ENCODE measurements around the gene ZNF213. TPM values are rescaled to one million over a fixed set of nuclear protein-coding genes. Genes with fewer than 3 reads are reported as not detected.

ZNF213 gene
- total RNA-seq, 1 donor = 8.0 TPM

DNA sequence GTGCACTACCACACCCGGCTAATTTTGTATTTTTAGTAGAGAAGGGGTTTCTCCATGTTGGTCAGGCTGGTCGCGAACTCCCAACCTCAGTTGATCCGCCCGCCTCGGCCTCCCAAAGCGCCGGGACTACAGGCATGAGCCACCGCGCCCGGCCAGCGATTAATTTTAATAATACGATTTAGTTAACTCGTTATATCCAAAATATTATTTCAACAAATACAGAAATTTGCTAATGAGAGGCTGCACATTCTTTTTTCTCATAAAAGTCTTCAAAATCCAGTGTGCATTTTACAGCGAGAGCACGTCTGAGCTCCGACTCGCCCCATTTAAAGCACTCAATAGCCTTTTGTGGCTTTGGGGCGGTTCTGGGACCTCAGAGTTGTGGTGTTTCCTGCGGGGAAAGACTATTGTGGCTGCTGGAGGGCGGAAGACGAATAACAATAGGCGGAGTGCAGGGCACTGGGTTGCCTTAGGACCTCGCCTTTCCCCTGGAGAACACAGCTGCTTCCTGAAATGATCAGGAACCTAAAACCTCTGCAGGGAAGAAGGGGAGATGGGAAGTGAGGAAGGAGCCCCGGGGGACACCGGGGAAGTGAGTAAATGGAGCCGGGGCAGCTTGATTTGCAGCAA, 32.9 kb upstream of the ZNF213 start:
- DNase-seq (ENCODE audit: insufficient read length, low spot score, missing footprints) = no peak
- Histone ChIP-seq H2AFZ (ENCODE audit: low read length) (peak overlapping the region; percentile 78), H3K36me3 (ENCODE audit: insufficient read depth, low read length) (no peaks in the 10 kb centered on the region), H3K9me3 (ENCODE audit: low read depth, low read length) (no peaks in the 10 kb centered on the region), H4K20me1 (ENCODE audit: insufficient read depth, low read length) (no peaks in the 10 kb centered on the region), H3K27me3 (ENCODE audit: insufficient read depth, low read length) (peaks cover 13% of the 10 kb centered on the region), H3K4me1 (ENCODE audit: insufficient read depth, low read length) (peaks cover 6% of the 10 kb centered on the region), H3K4me3 (ENCODE audit: insufficient read depth, low read length) (no peak overlapping the region), H3K4me2 (ENCODE audit: insufficient read depth, low read length) (no peak overlapping the region), H3K27ac (ENCODE audit: low read depth, low read length) (no peak overlapping the region), H3K79me2 (ENCODE audit: insufficient read depth, low read length) (no peaks in the 10 kb centered on the region)
- TF ChIP-seq, protein P1, sequence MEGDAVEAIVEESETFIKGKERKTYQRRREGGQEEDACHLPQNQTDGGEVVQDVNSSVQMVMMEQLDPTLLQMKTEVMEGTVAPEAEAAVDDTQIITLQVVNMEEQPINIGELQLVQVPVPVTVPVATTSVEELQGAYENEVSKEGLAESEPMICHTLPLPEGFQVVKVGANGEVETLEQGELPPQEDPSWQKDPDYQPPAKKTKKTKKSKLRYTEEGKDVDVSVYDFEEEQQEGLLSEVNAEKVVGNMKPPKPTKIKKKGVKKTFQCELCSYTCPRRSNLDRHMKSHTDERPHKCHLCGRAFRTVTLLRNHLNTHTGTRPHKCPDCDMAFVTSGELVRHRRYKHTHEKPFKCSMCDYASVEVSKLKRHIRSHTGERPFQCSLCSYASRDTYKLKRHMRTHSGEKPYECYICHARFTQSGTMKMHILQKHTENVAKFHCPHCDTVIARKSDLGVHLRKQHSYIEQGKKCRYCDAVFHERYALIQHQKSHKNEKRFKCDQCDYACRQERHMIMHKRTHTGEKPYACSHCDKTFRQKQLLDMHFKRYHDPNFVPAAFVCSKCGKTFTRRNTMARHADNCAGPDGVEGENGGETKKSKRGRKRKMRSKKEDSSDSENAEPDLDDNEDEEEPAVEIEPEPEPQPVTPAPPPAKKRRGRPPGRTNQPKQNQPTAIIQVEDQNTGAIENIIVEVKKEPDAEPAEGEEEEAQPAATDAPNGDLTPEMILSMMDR (IDR thresholded peaks at IDR 0.05; ENCODE audit: extremely low read depth, low read depth, low read length) = no peak

DNA sequence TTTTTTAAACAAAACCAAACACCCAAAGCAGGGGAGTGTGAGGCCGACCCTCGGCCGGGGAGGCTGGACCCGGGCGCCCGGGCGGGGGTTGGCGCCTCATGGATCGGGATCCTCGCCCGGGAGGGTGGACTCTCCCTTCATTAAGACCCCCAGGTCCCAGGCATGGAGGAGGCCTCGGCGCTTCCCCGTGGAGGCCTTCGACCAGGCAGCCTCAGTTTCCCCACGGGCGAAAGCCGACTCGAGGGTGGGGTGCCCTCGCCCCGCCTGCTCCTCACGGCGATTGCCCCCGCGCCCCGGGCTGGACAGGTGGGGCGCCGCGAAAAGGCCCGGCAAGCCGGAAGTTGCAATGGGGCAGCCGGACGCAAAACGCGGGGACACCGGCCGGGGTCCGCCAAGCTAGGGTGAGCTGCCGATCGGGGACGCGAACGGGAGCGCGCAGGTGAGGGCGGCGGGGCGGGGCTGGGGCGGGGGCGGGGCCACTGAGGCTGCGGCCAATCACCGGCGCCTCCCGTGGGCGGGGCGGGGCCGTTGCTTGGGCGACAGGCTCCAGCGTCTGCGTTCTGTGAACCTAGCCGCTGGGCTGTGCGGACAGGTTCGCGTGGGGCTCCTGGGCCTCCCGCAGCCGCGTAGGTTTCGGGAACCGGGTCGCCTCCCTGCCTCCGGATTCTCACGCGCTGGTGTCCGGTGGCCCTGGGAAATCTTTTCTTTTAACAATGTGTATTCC, 28.5 kb upstream of the ZNF213 start:
- DNase-seq (ENCODE audit: insufficient read length, low spot score, missing footprints) = peak; percentile 99
- Histone ChIP-seq H3K4me2 (ENCODE audit: insufficient read depth, low read length) (peak overlapping the region; percentile 93), H3K4me1 (ENCODE audit: insufficient read depth, low read length) (peaks cover 3% of the 10 kb centered on the region), H3K27me3 (ENCODE audit: insufficient read depth, low read length) (no peaks in the 10 kb centered on the region), H3K27ac (ENCODE audit: low read depth, low read length) (no peak overlapping the region), H2AFZ (ENCODE audit: low read length) (peak overlapping the region; percentile 93), H3K9me3 (ENCODE audit: low read depth, low read length) (no peaks in the 10 kb centered on the region), H4K20me1 (ENCODE audit: insufficient read depth, low read length) (no peaks in the 10 kb centered on the region), H3K4me3 (ENCODE audit: insufficient read depth, low read length) (peak overlapping the region; percentile 77), H3K79me2 (ENCODE audit: insufficient read depth, low read length) (no peaks in the 10 kb centered on the region), H3K36me3 (ENCODE audit: insufficient read depth, low read length) (no peaks in the 10 kb centered on the region)
- TF ChIP-seq, protein P1 (IDR thresholded peaks at IDR 0.05; ENCODE audit: extremely low read depth, low read depth, low read length) = no peak

DNA sequence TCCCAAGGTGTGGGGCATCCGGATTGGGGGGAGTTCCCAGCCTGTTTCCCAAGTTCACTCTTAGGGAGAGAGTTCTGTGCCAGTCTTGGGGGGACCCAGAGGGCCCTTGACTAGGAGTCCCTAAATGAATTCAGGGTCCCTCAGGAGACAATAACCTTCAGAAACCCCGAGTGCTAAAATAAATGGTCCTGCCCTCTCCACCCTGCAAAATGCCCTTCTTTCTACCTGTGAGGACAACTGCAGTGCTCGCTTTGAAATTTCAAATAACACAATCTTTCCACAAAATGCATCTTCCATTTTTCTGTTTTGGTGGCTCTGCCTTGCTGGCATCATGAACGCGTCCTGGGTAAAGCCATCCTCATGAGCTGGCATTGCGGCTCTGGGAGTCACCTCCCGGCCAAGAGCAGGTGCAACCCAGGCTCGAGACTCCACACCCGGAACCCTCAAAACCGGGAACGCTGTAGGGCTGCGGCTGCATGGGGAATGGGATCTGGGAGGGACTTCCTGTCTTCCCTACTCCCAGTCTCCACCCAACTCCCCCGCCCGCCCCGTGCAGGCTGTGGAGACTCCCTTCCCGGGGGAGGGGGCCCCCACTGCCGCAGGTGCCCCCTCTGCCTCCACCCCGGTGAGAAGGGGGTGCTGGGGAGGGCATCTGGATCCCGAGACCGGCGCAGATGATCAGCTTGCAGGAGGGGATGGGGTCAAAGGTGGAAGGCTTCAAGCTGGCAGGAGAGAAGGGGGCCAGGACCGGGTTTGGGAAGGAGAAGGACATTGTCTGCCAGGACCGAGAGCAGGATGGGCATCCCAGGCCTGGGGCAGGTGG, 22.6 kb upstream of the ZNF213 start, which contains the start of gene ZNF205:
TSS of gene ZNF205 (plus strand) at position 529 of the 823 bp plus-strand sequence. CDS start 845 bp downstream, outside the sequence.
- H3K9me3 ChIP-seq (ENCODE audit: low read depth, low read length) = no peaks in the 10 kb centered on the region
- H3K27ac ChIP-seq (ENCODE audit: low read depth, low read length) = no peak within 1 kb of the TSS
- TF ChIP-seq, protein P1 (IDR thresholded peaks at IDR 0.05; ENCODE audit: extremely low read depth, low read depth, low read length) = no peak
- peak; percentile 99 for DNase-seq (ENCODE audit: insufficient read length, low spot score, missing footprints)
- H2AFZ ChIP-seq (ENCODE audit: low read length) = peak within 1 kb of the TSS; percentile 99
- peak within 1 kb of the TSS; percentile 94 for H3K4me3 ChIP-seq (ENCODE audit: insufficient read depth, low read length)
- peaks cover 25% of the 10 kb centered on the region for H3K79me2 ChIP-seq (ENCODE audit: insufficient read depth, low read length)
- H3K4me2 ChIP-seq (ENCODE audit: insufficient read depth, low read length) = peak within 1 kb of the TSS; percentile 95
- peaks cover 11% of the 10 kb centered on the region for H3K4me1 ChIP-seq (ENCODE audit: insufficient read depth, low read length)
- peaks cover 5% of the 10 kb centered on the region for H4K20me1 ChIP-seq (ENCODE audit: insufficient read depth, low read length)
- peaks cover 13% of the 10 kb centered on the region for H3K36me3 ChIP-seq (ENCODE audit: insufficient read depth, low read length)
- no peaks in the 10 kb centered on the region for H3K27me3 ChIP-seq (ENCODE audit: insufficient read depth, low read length)

Data from osteoblast (primary cell).